Skin epidermis (tissue), 12 donors: Measurements from ENCODE around the gene EPSTI1.

Source experiments
- H3K27ac ChIP-seq, 21 experiments: fragments of 200-600 bp; sonication (generic) in 11 of 21; one replicate each; pipeline ENCODE4 v1.5.0; 2020; ENCODE audit warnings: mild to moderate bottlenecking in 3 of 21, inconsistent platforms in 2 of 21, moderate library complexity in 2 of 21
- H3K4me3 ChIP-seq, 7 experiments: fragments of 200-600 bp; sonication (generic) in 2 of 7; one replicate each; pipeline ENCODE4 v1.5.0; 2020; ENCODE audit warnings: inconsistent platforms in 2 of 7, mild to moderate bottlenecking in 2 of 7, moderate library complexity in 1 of 7

The EPSTI1 gene

DNA sequence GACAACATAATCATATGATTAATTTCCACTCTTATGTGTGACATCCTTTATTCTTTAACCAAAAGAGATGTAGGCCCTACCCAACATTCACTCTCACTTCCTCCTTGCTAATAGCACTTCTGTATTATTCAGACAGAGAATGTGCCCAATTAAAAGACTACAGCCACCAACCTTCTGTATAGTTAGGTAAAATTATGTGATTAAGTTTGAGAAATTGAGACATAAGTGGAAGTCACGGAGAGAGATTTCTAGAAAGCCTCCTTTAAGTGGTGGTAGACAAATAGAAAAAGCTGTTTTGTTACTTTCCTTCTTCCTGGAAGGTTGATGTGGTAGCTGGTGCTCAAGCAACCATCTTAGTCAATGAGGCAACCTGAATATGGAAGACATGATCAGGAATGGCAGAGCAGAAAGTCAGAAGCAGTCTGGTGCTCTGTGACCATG lies 14.8 kb downstream of the EPSTI1 start:
- no peak overlapping the region for H3K4me3 ChIP-seq
- no peak overlapping the region for H3K27ac ChIP-seq

DNA sequence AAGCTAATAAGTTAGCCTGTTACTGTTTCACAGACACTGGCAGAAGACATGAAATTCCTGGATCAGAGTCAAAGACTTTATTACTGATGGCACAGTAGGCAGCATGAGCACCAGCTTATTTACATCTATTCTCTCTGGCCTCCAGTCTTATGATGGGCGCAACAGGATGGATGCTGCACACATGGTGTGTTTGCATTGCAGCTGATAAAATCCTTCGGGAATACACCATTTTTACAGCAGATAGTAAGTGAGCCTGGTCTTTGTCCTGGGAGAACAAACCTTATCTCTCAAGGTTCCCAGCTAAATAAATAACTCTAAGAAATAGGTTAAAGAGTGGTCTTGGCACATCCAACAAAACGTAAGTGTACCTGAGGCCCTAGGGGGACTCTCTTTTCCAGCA lies 16.0 kb downstream of the EPSTI1 start:
- no peak overlapping the region for H3K27ac ChIP-seq
- H3K4me3 ChIP-seq, result no peak overlapping the region

DNA sequence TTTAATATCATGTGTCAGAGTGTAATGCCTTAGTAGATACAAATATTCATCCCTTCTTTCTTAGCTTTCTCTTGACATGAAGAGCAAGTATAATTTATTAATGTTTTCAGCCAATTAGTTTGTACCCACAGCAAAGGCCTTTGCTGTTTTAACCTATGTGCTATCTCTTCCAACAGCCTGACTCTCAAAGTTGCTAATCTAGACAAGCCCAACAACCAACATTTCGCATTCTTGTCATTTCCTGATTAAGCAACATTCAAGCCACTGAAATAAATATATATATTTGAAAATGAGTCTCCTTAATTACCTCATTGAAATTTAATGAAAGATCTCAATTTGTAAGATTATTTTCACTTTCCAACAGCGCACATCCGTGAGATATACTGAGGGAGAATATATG lies 18.5 kb downstream of the EPSTI1 start:
- Histone ChIP-seq H3K4me3 (no peak overlapping the region), H3K27ac (no peak overlapping the region)

DNA sequence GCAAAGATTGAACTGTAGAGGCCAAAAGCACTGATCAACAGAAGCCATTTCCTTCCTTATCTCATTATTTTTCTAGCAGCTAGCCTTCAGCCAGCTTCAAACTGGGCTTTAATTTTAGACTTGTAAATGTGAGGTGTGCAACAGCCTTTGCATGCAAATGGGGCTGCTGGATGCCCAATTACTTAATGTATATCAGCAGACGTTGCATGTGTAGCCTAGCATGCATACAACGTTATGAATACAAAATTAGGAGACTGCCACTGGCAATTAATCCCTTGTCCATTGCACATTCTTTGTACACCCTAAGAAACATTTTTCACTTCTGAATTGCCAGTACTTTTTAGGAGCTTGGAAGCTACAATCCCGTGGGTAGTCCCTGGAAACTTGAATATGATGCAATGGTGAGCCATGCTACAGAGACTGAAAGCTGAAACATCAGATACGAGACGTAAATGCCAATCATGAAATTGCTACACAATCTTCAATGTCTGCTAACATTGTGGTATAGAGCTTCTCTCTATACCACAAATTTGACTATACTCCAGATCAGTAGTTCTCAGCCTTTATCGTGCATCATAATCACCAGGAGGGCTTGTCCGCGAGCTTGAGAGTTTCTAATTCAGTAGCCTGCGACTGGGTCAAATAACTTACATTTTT lies 20.2 kb downstream of the EPSTI1 start:
- H3K27ac ChIP-seq, result no peak overlapping the region
- no peak overlapping the region for H3K4me3 ChIP-seq

DNA sequence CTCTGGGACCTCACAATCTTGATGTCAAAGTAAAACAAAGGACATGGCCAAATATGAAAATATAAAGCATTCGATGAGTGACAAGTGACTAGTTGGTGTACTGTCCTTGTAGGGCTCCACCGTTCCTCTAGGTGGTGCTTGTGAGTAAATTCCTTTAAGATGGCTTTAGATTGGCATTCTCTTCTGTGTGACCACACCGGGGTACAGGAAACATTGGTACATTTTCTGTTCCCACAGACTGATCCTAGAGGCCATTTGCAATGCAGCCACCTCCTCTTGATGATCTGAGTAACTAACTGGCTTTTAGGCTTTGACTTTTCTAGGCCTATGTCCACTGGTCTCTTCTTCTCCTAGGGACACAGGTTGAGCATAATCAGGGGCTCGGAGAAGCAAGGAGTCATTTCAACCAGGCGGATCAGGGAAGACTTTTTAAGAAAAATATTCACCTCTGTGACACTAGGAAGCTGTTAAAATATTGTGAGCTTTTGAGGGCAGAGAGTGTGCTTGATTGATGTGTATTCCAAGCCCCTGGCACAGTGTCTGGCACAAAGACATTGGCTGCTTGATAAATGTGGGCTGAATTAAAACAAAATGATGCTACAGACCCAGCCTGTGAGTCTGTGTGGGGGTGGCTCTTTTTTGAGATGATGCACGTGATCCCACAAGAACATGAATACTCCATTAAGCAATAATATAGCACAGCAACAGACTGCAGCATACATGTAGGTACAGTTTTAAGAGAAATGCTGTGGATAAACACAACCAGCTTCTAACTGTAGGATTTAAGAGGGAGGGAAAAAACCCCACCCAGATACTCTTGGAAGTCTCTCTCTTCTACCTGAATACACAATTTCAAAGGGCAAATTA lies 21.0 kb downstream of the EPSTI1 start:
- no peak overlapping the region for H3K4me3 ChIP-seq

DNA sequence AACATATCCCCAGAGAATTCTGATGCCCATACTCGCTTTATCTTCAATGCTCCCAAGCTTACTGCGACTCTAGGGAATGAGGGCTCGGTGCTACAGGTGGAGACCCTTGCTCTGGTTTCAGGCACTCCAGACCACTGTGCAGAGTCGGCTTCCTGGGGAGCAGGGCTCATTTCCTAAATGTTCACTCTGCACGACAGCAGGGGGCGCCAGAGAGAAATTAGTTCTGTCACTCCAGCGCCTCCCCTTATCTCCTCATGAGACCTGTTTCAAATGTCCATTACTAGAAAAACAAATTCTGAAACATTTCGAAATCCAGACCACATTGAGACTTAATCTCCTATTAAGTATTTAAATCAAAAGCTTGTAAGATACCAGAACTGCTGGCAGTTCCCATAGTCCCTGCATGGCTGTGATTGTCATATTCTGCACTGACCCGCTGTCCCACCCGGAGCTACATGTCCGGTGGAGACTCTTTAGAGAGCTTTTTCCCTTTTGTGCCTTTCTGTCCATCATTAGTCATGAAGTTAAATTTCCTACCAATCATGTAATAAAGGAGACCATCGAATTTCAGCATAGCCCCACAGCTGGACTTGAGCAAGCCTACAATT lies 22.4 kb downstream of the EPSTI1 start:
- Histone ChIP-seq H3K4me3 (no peak overlapping the region), H3K27ac (no peak overlapping the region)

More for the DNA sequence above, 21.0 kb downstream of the EPSTI1 start:
- H3K27ac ChIP-seq, result no peak overlapping the region

DNA sequence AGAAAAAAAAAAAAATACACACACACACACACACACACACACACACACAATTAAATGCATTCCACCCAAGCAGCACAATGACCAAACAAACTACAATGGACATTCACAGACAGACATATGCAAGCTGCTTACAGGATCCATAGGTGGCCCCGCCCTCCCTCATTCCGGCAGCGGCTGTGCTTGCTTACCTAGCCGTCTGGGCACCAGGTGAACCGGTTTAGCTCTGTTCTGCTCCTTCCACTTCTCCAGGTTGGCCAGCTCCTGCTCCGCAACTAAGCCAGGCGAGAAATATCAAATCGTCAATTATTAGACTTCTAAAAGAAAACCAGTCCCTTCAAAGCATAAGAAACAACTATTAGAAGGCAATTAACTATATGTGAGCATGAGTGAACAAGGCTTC lies 23.1 kb downstream of the EPSTI1 start:
- H3K4me3 ChIP-seq, result no peak overlapping the region
- no peak overlapping the region for H3K27ac ChIP-seq

DNA sequence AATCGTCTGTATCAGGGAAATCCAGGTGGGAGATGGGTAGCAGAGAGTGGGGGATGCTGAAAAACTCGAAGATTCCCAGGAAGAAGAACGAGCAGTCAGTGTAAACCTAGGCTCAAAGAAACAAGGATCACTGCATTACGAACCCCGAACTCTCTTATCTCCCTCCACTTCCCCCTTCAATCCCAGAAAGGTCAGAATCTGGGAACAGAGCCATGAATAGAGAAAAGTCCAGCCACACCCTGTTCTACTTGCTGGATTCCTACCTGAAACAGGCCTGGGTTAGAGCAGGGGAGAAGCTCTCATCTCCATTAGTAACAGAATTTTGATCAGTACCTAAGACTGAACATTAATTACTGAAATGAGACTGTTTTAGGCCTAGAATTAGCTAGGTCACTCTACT lies 24.4 kb downstream of the EPSTI1 start:
- no peak overlapping the region for H3K27ac ChIP-seq

DNA sequence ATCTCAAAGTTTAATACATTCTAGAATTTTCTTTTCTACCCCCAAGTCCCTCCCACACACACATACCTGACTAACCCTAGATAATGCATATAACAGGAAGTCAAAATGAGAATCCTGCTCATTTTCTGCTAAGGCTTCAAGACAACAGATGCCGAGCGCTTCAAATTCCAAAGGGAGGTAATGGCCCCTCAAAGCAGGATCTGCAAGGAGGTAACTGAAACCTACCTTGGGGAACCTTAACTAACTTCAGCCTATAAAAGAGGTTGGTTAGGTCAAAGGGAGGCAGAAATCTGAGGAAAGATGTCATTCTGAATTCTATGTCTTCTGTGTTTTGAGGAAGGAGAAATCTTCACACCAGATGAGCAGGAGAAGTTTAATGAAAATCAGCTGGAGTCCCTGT lies 26.8 kb downstream of the EPSTI1 start:
- Histone ChIP-seq H3K4me3 (no peak overlapping the region), H3K27ac (no peak overlapping the region)

More for the DNA sequence above, 24.4 kb downstream of the EPSTI1 start:
- no peak overlapping the region for H3K4me3 ChIP-seq

DNA sequence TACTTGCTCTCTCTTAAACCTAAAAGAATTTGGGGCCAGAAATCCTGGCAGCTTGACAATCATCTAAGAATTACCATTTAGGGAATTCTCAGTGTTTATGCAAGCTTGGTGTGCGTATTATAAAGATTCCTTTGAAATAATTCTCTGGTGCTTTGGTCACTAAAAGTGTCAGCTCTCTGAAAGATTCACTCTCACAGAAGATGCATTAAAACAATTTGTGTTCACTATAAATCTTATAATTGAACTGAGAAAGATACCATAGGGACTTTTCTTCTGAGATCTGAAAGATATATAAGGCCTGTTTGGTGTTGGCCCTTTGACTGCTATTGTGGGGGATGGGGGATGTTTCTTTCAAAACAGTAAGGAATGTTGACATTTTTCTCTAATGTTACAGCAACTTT lies 27.3 kb downstream of the EPSTI1 start:
- no peak overlapping the region for H3K27ac ChIP-seq

DNA sequence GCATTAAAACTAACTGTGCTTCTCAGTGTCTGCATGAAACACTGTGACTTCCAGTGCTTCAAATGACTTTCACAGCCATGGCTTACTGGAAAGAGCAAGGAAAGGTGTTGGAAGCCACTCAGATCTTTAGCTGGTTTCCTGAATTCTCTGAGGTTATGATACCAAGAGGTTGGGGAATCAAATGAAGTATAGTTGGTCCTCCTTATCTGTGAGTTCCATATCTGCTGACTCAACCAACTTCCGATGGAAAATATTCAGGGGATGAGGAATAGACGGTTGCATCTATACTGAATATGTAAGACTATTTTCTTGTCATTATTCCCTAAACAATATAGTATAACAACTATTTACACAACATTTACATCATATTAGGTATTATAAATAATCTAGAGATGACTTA lies 32.4 kb downstream of the EPSTI1 start:
- H3K4me3 ChIP-seq, result no peak overlapping the region
- no peak overlapping the region for H3K27ac ChIP-seq

More for the DNA sequence above, 27.3 kb downstream of the EPSTI1 start:
- H3K4me3 ChIP-seq, result no peak overlapping the region

DNA sequence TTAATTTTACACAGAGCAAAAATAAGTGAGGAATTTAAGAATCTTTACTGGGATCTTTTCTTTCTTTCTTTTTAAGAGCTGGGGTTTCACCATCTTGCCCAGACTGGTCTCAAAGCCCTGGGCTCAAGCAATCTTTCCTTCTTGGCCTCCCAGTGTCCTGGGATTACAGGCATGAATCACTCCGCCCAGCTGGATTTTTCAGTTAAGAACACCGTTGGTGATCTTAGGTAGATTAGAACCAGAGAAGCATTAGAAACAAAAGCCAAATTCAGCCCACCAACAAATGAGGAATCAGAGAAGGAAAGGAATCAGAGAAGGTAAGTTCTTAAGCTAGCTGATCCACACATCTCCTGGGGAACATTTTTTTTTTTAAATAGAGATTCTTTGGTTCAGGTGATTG lies 34.2 kb downstream of the EPSTI1 start:
- Histone ChIP-seq H3K4me3 (no peak overlapping the region), H3K27ac (no peak overlapping the region)

DNA sequence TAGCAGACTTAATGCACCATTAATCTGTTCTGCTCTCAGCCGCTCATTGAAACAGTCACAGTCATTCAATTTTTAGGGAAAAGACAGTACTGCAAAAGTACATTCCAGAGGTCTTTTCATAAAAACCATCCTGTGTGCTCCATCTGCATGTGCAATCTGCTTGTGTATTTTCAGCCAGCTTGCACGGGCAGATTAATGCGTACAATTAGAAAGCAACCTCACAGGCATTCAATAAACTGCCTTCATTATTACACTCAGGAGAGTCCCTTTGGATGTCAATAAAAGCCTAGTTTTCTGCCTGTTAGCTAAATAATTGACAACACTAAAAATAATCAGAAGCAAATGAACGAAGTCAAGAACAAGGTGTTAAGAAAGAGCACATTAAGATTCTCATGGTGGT lies 41.9 kb downstream of the EPSTI1 start:
- no peak overlapping the region for H3K27ac ChIP-seq
- H3K4me3 ChIP-seq, result no peak overlapping the region

DNA sequence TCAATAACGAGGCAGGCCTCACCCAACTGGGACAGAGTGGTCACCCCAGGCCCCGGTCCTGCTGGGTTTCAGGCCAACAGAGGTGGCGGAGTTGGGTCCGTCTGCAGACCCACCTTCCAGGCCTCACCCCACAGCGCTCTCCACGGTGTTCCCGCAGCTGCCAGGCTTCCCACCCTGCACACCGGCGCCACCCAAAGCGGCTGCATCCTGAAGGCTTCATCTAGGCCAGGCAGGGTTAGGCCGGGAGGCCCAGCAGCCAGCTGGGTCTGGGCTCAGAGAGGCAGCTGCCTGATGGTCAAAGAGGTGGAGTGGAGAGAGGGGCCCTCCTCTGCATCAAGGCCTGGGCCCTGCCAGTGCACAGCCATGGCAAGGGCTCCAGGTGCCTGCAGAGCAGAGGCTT lies 44.1 kb downstream of the EPSTI1 start:
- H3K4me3 ChIP-seq, result no peak overlapping the region
- no peak overlapping the region for H3K27ac ChIP-seq

DNA sequence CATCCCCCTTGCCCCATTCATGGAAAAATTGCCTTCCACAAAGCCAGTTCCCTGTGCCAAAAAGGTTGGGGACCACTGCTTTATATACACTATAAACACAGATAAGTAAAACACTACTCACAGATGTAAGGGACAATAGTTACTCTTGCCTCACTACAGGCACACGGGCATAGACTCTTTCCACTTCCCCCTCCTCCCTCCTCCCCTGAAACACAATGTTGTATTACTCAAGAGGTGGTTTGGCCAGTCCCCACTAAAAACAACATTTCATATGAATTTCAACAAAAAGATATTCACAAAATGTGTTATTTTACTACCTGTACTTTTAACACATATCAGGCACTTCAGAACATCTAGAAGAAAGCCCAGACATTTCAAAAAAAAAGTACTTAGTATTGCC lies 45.1 kb downstream of the EPSTI1 start:
- H3K4me3 ChIP-seq, result no peak overlapping the region

DNA sequence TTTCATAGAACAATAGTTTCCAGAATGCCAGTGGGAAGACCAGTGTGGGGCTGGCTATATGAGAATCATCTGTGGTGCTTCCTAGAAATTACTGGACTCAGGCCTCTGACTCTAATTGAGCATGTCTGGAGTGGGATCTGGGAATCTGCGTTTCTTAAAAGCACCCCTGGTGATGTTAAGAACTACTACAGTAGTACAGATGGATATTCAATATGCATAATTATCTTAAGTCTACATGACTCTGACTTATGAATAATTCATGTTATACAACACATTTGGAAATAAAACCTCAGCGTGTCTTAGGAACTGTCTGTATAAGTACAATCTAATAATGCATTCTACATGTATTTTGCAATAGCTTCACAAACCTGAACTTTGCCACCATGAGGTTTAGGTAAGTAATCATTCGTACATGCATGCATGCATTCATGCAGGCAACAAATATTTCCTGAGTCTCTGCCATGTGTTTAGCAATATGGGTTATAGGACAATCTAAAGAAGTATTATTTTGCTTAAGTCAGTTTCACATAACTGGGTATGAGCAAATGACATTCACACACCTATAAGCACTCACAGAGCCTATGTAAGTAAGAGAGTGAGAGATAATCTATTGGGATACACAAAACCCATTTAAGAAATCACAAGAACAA lies 62.0 kb downstream of the EPSTI1 start:
- Histone ChIP-seq H3K27ac (no peak overlapping the region), H3K4me3 (no peak overlapping the region)

More for the DNA sequence above, 45.1 kb downstream of the EPSTI1 start:
- H3K27ac ChIP-seq, result no peak overlapping the region

DNA sequence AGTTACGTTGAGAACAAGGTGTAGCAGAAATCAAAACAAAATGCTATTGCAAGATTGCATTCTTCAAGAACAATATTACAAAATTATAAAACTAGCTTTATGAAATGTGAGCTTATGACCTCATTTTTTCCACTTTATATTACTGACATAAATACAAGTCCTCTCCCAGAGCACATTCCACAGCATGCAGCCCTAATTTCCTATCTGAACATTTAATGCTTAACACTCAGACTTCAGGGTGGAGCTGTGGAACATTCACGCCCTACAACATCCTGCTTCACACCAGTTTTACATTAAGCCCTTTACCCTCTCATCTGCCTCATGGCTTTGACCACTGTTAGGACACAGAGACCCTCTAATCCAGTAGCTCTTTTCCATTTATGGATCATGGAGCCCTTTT lies 65.5 kb downstream of the EPSTI1 start:
- H3K27ac ChIP-seq, result no peak overlapping the region

DNA sequence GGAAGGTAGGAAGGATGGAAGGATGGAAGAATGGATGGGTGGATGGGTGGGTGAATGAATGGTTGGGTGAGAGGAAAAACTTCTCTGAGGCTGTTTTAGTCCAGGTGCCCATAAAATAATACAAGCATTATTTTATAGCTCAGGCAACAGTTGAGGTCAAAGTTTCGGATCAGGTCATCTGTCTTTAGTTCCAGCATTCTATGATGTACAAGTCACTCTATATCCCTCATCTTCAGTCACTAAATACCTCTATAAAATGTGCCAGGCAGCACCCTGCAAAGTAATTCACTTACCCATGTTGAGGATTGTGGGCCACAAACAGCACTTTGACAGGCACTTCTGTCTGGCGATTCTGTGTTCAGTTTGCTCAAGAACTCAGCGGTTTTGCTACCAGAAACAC lies 66.0 kb downstream of the EPSTI1 start:
- H3K27ac ChIP-seq, result no peak overlapping the region
- H3K4me3 ChIP-seq, result no peak overlapping the region

More for the DNA sequence above, 65.5 kb downstream of the EPSTI1 start:
- H3K4me3 ChIP-seq, result no peak overlapping the region

DNA sequence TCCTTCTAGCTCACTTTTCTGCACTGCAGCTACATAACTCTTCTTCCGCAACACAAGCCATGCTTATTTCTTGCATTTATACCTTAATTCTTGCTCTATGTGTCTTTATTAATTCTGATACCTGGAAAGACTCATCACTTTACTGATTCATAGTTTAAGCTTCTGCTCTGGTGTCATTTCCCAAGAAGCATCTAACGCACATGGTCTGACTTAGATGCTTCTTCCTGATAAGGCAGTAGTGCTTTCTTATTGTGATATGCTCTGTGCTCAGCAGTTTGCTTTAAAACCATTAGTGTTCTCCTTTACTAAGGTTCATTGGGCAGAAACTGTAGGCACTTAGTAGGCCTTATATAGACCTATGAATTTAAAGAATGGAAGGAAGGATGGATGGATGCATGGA lies 66.4 kb downstream of the EPSTI1 start:
- H3K27ac ChIP-seq, result no peak overlapping the region
- no peak overlapping the region for H3K4me3 ChIP-seq

DNA sequence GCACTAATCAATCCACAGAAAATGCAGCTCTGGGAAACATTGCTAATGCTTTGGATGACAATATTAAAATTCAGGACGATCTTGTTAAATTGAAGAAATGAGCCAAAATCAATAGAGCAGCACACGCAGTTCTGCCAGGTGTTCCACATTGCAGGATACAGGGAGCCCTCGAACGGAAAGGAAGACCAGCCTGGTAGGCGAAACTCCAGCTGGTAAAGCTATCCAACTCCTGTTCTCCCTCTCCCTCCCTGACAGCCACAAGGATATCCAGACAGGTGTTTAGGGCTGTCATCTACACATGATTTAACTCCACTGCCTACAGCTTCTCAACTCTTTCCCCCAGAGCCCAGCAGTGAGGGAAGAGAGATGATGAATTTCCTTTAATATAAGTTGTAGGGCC lies 67.7 kb downstream of the EPSTI1 start:
- no peak overlapping the region for H3K4me3 ChIP-seq
- no peak overlapping the region for H3K27ac ChIP-seq
